Memory B cell (primary cell): ENCODE measurements around the gene CIITA.
A peak's percentile ranks its signal among the peaks of the same experiment; 100 is the strongest.
"Not testable (repeated sequence)": the region's sequence is repeated elsewhere in the genome, so short reads cannot be mapped to it uniquely, and the experiment has no call there.

ENCODE experiments used
- ATAC-seq: fragments of 150-1000 bp; cut with Tn5 transposase; 2 replicates; pipeline ENCODE4 v1.10.0; 2021; ENCODE audit warnings: low read depth, mild to moderate bottlenecking, moderate library complexity
- DNase-seq, 2 donors: peaks; one replicate each; pipeline ENCODE4 v3.0.0; 2022; ENCODE audit warnings: low spot score in 2 of 2
- H3K27ac Mint-ChIP-seq: one replicate; pipeline ENCODE4 v1.8.0; 2022; ENCODE audit warnings: mild to moderate bottlenecking, moderate library complexity, mixed read lengths
- H3K27me3 Mint-ChIP-seq: one replicate; pipeline ENCODE4 v1.8.0; 2022; ENCODE audit warnings: mixed read lengths
- H3K36me3 Mint-ChIP-seq: one replicate; pipeline ENCODE4 v1.8.0; 2022; ENCODE audit warnings: mild to moderate bottlenecking, mixed read lengths
- H3K4me1 Mint-ChIP-seq: one replicate; pipeline ENCODE4 v1.8.0; 2022; ENCODE audit warnings: mixed read lengths
- H3K4me3 Mint-ChIP-seq: one replicate; pipeline ENCODE4 v1.8.0; 2022; ENCODE audit warnings: mild to moderate bottlenecking, moderate library complexity, mixed read lengths
- H3K9me3 Mint-ChIP-seq: one replicate; pipeline ENCODE4 v1.8.0; 2022; ENCODE audit warnings: mixed read lengths

Gene CIITA

GRCh38 chr16:10876799-10877341 is at the start of gene CIITA:
TSS of gene CIITA (plus strand) at chr16:10877202. CDS start at chr16:10877331, 129 bp downstream.
- no peaks in the 10 kb centered on the region for H3K27me3 Mint-ChIP-seq
- H3K4me1 Mint-ChIP-seq, result peaks cover 50% of the 10 kb centered on the region
- ATAC-seq, result peak; percentile 83
- H3K27ac Mint-ChIP-seq, result peak within 1 kb of the TSS; percentile 95
- DNase-seq, result peak; percentile 68 to 82
- H3K36me3 Mint-ChIP-seq, result peaks cover 35% of the 10 kb centered on the region
- H3K9me3 Mint-ChIP-seq, result no peaks in the 10 kb centered on the region
- H3K4me3 Mint-ChIP-seq, result peak within 1 kb of the TSS; percentile 99

GRCh38 chr16:10827691-10828341 is 49.2 kb upstream of the CIITA start:
- Mint-ChIP-seq H3K4me3 (no peak overlapping the region), H3K4me1 (peaks cover 14% of the 10 kb centered on the region), H3K36me3 (no peaks in the 10 kb centered on the region), H3K27me3 (no peaks in the 10 kb centered on the region), H3K27ac (peak overlapping the region; percentile 49), H3K9me3 (no peaks in the 10 kb centered on the region)
- no peak for DNase-seq
- no peak for ATAC-seq

- no peak for DNase-seq
- ATAC-seq, result no peak
- Mint-ChIP-seq H3K9me3 (no peaks in the 10 kb centered on the region), H3K27ac (peak overlapping the region; percentile 49), H3K27me3 (no peaks in the 10 kb centered on the region), H3K4me3 (no peak overlapping the region), H3K4me1 (peaks cover 14% of the 10 kb centered on the region), H3K36me3 (no peaks in the 10 kb centered on the region)
Measured at GRCh38 chr16:10828851-10829366, 48.1 kb upstream of the CIITA start.

- not testable (repeated sequence) for H3K4me3 Mint-ChIP-seq, H3K27me3 Mint-ChIP-seq, H3K36me3 Mint-ChIP-seq, ATAC-seq, H3K27ac Mint-ChIP-seq, H3K9me3 Mint-ChIP-seq, DNase-seq
- peaks cover 19% of the 10 kb centered on the region for H3K4me1 Mint-ChIP-seq
Measured at GRCh38 chr16:10829390-10830098, 47.5 kb upstream of the CIITA start.

- not testable (repeated sequence) for H3K27ac Mint-ChIP-seq
Measured at GRCh38 chr16:10830240-10830639, 46.8 kb upstream of the CIITA start.

GRCh38 chr16:10831894-10832886 is 44.8 kb upstream of the CIITA start:
- peaks cover 3% of the 10 kb centered on the region for H3K36me3 Mint-ChIP-seq
- no peak overlapping the region for H3K4me3 Mint-ChIP-seq
- ATAC-seq (peak; percentile 52), DNase-seq (no peak)
- H3K9me3 Mint-ChIP-seq, result peaks cover 4% of the 10 kb centered on the region
- H3K27me3 Mint-ChIP-seq, result no peaks in the 10 kb centered on the region
- H3K27ac Mint-ChIP-seq, result no peak overlapping the region
- H3K4me1 Mint-ChIP-seq, result peaks cover 26% of the 10 kb centered on the region

More at GRCh38 chr16:10830240-10830639, 46.8 kb upstream of the CIITA start:
- not testable (repeated sequence) for H3K27me3 Mint-ChIP-seq, H3K4me3 Mint-ChIP-seq, ATAC-seq, H3K9me3 Mint-ChIP-seq, DNase-seq, H3K36me3 Mint-ChIP-seq
- peaks cover 21% of the 10 kb centered on the region for H3K4me1 Mint-ChIP-seq

GRCh38 chr16:10833271-10833670 is 43.7 kb upstream of the CIITA start:
- Mint-ChIP-seq H3K27me3 (no peaks in the 10 kb centered on the region), H3K4me3 (no peak overlapping the region), H3K27ac (no peak overlapping the region), H3K9me3 (peaks cover 4% of the 10 kb centered on the region), H3K4me1 (peaks cover 30% of the 10 kb centered on the region), H3K36me3 (peaks cover 3% of the 10 kb centered on the region)
- DNase-seq (no peak), ATAC-seq (no peak)

GRCh38 chr16:10834130-10834529 is 42.9 kb upstream of the CIITA start:
- no peak overlapping the region for H3K4me3 Mint-ChIP-seq
- ATAC-seq, result no peak
- peak overlapping the region; percentile 32 for H3K27ac Mint-ChIP-seq

GRCh38 chr16:10834766-10835165 is 42.2 kb upstream of the CIITA start:
- Mint-ChIP-seq H3K27me3 (no peaks in the 10 kb centered on the region), H3K4me3 (no peak overlapping the region), H3K27ac (peak overlapping the region; percentile 32), H3K9me3 (peaks cover 4% of the 10 kb centered on the region), H3K36me3 (peaks cover 3% of the 10 kb centered on the region), H3K4me1 (peaks cover 24% of the 10 kb centered on the region)
- ATAC-seq, result no peak
- DNase-seq, result no peak

More at GRCh38 chr16:10834130-10834529, 42.9 kb upstream of the CIITA start:
- H3K36me3 Mint-ChIP-seq, result peaks cover 3% of the 10 kb centered on the region
- peaks cover 4% of the 10 kb centered on the region for H3K9me3 Mint-ChIP-seq
- no peak for DNase-seq
- H3K27me3 Mint-ChIP-seq, result no peaks in the 10 kb centered on the region
- H3K4me1 Mint-ChIP-seq, result peaks cover 25% of the 10 kb centered on the region

- H3K4me1 Mint-ChIP-seq, result peaks cover 24% of the 10 kb centered on the region
- H3K27me3 Mint-ChIP-seq, result no peaks in the 10 kb centered on the region
- no peak overlapping the region for H3K4me3 Mint-ChIP-seq
- DNase-seq (no peak), ATAC-seq (peak; percentile 34)
- H3K36me3 Mint-ChIP-seq, result peaks cover 3% of the 10 kb centered on the region
- peak overlapping the region; percentile 32 for H3K27ac Mint-ChIP-seq
- H3K9me3 Mint-ChIP-seq, result peaks cover 4% of the 10 kb centered on the region
Measured at GRCh38 chr16:10835281-10835931, 41.6 kb upstream of the CIITA start.

- Mint-ChIP-seq H3K9me3 (peaks cover 4% of the 10 kb centered on the region), H3K4me1 (peaks cover 23% of the 10 kb centered on the region), H3K36me3 (peaks cover 3% of the 10 kb centered on the region), H3K27me3 (no peaks in the 10 kb centered on the region), H3K4me3 (no peak overlapping the region), H3K27ac (no peak overlapping the region)
- ATAC-seq (no peak), DNase-seq (no peak)
Measured at GRCh38 chr16:10836174-10836853, 40.7 kb upstream of the CIITA start.

- Mint-ChIP-seq H3K9me3 (peaks cover 4% of the 10 kb centered on the region), H3K4me3 (no peak overlapping the region), H3K27ac (no peak overlapping the region), H3K36me3 (peaks cover 3% of the 10 kb centered on the region), H3K27me3 (no peaks in the 10 kb centered on the region), H3K4me1 (peaks cover 18% of the 10 kb centered on the region)
- DNase-seq (no peak), ATAC-seq (no peak)
Measured at GRCh38 chr16:10838621-10839278, 38.3 kb upstream of the CIITA start.
